Stimulated activated CD8-positive, alpha-beta memory T cell treated with anti-CD3 and anti-CD28 coated beads, Interleukin-2, amount 100 ng/mL, for 1 hour (primary cell): ENCODE results near the gene CHD8.
"Not testable (repeated sequence)": the region's sequence is repeated elsewhere in the genome, so short reads cannot be mapped to it uniquely, and the experiment has no call there.

ENCODE experiments used
- DNase-seq, 2 donors: peaks; one replicate each; pipeline ENCODE4 v3.0.0-alpha.2; 2020; ENCODE audit warnings: low read depth in 2 of 2

CHD8 gene

DNA sequence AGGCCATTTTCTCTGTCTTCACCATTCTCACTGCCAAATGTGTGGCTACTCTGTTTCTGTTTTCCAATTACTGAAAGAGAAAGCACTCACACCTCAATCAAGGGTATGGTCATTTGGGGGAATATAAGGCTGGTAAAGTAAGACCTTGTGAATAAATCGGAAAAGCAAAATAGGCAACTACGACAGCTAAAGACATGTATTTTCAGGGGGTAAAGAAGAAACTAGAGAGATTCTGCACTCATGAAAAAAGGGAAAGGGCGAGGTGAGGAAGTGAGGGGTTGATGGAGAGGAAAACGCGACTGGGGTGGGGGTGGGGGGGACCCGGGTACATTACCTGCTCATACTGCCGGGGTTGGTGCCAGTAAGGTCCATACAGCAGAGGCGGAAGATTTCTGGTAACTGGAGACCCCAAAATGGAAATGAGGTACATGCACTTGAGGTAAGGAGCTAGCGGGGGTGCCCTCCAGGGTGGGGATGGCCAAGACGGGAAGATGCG lies 19.3 kb downstream of the CHD8 start:
- no peak for DNase-seq

DNA sequence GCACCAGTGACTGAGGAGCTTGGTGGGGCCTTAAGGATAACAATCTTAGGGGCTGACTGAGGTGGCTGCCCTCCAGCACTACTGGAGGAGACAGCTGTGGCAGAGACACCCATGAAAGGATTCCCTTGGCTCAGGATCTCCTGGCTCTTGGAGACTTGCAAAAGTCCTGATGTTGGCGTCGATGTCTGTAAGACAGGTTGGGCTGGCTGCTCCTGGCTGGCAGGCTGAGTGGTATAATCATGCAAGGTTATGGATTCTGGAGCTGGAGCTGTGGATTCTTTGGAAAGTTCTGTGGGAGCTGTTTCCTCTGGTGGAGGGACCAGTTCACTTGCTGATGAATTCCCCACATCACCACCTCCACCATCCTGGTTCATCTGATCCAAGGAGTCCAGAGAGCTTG lies 24.8 kb downstream of the CHD8 start:
- no peak for DNase-seq

DNA sequence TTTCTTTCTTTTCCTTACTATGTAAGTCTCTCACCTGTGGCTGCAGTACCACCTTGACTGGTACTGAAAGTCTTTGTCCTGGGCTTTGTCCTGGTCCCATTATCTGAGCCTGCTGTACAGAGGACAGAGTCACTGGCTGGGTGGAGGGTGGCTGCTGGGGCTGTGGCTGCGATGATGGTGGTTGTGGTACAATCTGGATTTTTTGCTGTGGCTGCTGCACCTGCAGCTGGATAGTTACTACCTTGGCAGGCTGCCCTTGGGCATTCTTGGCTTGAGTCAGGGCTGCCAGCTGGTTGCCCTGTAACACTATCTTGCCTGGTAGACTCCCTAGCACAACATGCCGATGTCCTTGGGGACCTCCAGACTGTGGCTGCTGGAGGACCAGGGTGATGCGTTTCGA lies 27.0 kb downstream of the CHD8 start:
- no peak for DNase-seq

DNA sequence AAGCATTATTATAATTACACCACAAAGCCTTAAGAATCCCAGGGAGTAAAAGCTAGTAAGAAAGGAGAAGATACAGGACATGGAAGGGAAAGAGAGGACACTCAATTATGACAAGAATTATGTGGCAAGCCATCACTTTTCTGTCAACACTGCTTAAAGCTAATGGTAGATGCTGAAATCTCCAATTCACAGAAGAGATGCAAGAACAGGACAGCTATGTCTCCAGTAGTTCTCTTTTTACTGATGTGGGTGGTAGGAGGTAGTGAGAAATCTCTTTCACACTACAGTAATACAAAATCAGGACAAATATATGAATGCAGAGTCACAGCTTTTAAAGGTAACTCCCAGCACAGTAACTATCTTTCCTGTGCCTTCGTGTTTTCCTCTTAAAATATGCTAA lies 29.2 kb downstream of the CHD8 start:
- DNase-seq, result no peak

DNA sequence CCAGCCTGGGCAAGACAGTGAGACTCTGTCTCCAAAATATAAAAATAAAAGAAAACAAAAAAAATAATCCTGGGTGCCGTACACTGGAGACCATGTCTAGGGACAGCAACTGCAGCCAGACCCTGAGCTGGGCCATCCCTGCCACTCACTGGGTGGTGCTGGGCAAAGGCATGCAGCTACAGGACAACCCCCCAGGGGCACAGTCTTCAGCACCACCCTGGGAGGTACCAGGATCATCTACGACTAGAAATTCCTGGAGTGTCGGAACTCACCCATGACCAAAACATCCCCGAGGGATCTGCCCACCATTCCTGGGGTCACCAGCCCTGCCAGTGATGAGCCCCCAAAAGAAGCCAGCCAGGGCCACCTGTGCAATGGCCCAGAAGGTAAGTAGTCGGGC lies 36.4 kb downstream of the CHD8 start:
- DNase-seq, result no peak

DNA sequence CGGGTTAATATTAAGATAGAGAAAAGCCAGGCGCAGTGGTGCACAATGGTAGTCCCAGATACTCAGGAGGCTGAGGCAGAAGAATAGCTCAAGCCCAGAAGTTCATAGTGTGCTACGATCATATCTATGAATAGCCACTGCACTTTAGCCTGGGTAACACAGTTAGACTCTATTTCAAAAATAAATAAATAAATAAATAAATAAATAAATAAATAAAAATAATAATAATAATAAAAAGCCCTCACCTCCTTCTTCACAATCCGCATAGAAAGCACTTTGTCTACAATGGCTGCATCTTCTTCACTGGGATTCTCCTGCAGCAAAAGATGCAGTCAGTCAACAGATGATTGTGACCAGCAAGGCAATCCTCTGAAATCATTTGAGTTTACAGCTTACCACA lies 40.6 kb downstream of the CHD8 start:
- DNase-seq, result no peak

DNA sequence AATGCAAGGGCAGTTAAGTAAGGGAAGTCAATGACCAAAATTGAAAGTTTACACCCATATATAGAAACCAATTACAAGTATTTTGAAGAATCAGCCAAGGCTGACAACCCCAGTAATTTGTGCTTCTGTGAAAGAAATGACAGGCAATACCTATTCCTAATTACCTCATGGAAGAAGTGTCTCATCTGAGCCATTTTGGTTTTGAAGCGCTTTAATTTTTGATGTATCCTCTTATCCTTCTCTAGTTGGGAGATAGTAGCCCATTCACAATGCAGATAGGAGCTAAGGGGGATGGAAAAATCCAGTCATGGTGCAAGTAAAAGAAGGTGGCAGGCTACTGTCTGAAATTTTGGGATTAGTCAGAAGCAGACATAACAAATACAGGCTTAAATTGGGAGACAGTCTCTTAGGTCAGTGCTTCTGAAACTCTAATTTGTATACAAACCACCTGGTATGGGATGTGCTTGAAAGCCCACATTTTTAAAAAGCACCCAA lies 41.7 kb downstream of the CHD8 start:
- no peak for DNase-seq

DNA sequence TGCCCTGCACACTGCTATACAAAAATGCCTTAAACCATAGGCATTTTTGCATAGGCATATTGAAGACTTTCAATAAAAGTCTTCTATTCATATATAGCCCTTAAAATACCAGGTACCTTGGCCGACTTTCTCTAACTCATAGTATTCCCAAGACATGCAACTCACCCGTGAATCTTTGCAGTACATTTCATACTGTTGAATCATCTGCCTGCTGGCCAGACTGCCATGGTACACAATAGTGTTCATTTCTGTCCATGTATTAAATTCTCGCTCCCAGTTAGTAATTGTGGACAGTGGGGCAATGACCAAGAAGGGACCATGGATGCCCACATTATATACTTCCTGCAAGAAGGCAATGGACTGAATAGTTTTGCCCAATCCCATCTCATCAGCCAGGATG lies 47.8 kb downstream of the CHD8 start:
- no peak for DNase-seq

DNA sequence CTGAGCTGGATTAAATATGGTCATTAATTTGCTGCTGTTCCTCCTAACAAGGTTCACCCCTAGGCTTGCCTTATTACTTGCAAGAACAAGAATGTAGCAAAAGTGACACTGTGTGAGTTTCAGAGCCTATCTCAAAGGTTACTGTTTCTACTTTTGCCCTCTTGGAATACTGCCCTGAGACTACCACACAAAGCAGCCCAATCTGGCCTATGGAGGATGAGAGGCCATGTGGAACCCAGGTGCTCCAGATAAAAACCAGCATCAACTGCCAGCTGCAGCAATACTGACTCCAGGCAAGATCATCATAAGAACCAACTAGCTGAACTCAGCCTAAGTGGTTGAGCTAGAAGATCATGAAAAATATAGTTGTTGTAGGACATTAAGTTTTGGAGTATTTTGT lies 49.7 kb downstream of the CHD8 start:
- no peak for DNase-seq

DNA sequence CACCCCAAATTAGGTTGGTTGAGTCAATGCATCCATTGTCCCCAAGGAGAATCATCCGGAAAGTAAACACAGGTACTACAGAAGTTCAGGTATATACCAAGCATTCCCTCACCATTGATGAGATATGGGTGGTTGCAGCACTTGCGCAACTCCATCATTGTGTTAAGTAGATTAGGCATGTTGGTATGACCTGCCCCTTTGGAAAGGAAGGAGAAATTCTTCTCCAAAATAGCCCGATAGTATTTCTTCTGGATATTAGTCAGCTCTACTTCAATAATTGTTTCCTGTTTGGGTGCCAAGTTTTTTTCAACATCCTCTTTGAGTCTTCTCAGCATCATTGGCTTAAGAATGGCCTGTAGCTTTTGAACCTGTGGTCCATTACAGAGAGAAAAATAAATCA lies 50.8 kb downstream of the CHD8 start:
- DNase-seq, result no peak

DNA sequence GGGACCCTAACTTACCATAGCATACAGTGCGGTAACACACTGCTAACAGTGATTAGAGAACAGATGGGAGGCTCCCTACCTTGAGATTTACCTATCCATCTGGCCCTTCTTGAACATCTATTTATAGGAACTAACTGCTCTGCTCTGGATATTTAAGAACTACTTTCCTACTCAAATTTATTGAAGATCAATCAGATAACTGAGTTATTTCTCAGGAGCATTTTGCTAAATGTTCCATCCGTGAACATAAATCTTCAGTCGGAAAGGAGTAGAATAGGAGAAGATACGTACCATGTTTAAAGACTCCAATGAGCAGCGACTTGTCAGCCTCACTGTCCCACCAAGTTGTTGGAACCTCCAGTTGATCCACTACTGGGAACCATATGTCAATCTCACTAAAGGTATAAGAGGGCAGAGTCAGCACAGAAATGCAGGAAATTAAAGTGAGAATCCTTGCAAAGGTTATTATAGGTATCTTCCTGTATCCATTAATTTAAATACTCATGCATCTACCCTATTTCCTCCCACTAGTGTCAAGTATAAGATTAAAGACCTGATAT lies 56.5 kb downstream of the CHD8 start:
- DNase-seq, result no peak

DNA sequence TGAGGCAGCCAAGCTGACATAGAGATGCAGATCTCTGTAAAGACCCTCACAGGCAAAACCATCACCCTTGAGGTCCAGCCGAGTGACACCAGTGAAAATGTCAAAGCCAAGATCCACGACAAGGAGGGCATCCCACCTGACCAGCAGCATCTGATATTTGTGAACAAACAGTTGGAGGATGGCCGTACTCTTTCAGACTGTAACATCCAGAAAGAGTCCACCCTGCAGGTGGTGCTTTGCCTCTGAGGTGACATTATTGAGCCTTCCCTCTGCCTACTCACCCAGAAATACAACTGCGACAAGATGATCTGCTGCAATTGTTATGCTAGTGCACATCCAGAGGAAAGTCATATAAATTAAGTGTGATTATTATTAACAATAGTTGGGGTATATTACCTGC lies 57.0 kb downstream of the CHD8 start:
- DNase-seq, result no peak

DNA sequence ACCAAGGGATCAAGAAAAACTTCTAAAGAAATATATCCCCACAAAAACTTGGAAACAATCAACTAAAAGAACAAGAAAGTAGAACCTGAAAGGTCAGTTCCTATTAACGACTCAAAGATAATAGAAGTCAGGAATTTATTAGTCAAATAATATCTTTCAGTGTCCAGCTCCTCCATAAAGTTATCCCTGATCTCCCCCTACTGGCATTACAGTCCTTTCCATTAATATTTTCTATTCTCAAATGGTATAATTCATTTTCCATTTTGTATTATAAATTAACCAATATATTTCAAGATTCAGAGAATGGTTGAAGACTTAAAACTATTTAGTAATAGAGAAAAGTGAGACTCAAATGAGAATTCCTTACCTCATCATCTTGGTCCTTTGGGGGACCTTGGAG lies 60.5 kb downstream of the CHD8 start:
- no peak for DNase-seq

DNA sequence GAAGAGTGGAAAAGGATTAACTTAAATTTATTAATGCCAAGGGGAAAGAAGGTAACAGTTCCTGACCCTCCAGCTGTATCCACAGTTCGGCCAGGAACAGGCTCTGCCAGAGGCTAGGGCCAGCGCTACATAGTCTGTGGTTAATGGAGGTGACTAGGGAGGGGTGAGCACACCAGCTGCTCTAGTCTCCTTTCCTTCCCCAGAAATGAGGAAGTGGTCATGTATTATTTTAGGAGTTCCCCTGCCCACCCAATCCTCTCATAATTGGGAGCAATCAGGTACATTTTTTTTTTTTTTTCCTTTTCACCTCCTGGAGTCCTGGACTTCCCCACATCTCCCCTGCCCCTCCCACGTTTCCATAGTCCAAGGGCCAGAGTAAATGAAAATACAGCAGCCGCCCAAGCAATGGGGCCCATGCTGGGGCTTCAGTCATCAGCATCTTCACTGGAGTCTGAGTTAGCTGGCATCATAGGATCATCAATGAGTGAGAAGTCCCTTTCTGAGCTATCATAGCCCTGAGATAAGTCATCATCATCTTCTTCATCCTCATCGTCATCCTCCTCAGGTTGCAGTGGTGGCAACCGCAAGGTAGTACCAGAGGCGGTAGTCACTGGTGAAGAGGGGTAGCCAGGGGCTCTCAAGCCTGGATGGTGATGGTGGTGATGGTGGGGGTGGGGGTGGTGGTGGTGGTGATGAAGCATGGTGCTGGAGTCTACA lies 70.6 kb downstream of the CHD8 start:
- DNase-seq, result no peak

DNA sequence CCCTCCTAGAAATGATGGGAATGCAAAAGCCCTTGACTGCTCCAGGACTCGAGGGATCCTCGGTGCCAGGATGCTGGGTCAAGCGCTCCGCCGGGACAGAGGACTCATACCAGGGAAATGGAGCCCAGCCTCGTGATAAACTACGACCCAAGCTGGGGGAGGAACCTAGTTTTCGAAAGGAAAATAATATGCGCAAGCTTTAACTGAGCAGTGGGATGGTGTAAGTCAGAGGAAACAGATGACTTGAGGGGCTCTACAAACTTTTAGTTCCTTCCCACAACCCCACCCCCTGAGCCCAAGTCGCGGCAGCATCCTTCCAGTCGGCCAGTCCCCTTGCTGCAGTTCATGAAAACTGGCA lies 71.5 kb downstream of the CHD8 start:
- no peak for DNase-seq

DNA sequence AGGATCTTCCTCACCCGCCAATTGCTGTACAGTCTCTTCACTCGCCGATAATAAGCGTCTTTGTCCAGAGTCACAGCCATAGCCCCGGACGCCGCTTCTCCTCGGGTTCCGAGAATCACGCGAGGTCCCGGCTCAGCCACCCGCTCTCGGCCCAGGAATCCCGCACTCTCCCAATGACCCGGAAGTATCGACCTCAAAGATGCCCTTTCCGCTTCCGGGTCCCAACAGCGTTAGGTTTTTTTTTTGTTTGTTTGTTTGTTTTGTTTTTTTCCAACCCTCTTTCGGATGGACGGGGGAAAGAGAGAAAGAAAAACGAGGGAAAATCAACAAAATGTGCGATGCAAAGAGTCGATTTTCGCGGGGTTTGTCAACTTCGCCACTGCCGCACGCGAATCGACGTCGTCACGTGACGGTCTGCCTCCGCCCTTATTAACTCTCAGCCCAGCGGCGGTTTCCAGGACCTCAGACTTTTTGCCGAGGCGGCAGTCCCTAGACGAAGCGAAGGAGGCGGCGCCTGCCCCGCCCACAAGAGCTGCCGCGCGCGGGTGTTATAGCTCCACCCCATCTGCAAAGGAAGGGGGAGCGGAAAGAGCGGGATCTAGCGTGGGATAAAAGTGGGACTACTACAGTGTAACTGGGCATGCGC lies 72.0 kb downstream of the CHD8 start, which contains the start of gene SUPT16H:
SUPT16H (minus strand) TSS at position 172 of the 646 bp plus-strand sequence; CDS start at position 80, 92 bp downstream.
- peak; percentile 86 to 90 for DNase-seq

DNA sequence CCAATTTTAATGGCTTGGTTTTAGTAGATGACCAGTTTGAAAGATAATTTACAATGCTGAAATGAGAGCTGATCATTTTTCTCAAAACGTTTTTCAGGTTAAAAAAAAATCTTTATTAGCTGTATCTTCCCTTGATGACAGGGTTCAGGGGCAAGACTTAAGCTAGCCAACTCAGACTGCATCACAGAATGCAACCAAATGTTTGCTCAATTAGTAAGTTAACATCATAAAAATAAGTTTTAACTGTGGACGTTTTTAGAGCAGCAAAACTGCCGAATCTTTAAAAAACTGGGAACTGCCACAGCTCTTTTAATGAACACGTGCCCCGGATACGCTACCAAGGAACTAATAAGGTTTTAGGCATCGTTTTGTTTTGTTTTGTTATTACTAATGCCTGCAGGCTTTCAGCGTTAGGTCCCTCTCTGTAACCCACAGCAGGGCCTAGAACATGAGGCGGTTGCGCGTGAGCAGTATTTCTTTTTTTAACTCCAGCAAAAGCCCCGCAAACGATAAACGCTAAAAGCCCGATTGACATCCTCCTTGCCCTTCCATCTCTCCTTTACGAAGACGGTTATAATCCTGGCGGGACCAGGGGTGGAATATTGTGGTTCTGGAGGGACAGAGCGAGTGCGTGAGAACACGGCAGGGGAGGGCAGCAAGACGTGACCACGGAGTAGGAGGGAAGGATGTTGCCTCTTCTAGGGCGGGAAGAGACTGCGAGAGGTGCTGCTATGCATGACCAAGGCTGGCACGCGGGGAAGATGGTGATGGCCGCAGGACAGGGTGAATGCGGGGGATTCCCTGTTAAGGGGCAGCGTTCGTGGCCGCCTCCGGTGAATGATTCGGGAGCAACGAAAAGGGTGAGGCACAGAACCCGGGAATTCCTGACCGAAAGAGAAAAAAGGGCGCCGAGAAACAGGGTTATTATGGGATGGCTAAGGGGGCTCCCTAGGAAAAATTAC lies 72.8 kb downstream of the CHD8 start:
- DNase-seq, result peak; percentile 6 to 19

DNA sequence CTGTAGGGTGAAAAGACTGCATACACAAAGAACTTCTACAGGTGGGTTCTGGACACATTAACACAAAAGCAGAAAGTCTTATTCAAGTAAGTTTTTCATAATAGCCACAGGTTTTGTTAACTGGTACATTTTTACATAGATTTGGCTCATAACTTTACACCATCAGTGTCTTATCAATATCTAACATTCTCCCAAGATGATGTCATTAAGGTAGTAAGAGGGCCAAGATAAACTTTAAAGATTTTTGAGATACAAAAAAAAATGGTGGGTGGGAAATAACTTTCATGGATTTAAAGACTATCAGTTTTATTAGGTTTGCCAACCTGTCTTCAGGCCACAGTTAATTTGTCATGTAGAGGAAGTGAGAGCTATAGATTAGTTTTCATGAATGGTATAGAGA lies 73.8 kb downstream of the CHD8 start:
- DNase-seq, result no peak

DNA sequence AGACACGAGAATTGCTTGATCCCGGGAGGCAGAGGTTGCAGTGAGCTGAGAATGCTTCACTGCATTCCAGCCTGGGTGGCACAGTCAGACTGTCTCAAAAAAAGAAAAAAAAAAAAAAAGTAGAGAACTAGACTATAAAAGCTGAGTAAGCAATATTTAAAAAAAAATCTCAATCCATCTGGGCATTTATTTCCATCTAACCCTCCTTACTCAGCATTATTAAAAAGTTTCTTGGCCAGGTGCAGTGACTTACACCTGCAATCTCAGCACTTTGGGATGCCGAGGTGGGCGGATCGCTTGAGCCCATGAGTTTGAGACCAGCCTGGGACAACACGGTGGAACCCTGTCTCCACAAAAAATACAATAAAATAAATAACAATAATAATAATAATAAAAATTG lies 76.6 kb downstream of the CHD8 start:
- no peak for DNase-seq

DNA sequence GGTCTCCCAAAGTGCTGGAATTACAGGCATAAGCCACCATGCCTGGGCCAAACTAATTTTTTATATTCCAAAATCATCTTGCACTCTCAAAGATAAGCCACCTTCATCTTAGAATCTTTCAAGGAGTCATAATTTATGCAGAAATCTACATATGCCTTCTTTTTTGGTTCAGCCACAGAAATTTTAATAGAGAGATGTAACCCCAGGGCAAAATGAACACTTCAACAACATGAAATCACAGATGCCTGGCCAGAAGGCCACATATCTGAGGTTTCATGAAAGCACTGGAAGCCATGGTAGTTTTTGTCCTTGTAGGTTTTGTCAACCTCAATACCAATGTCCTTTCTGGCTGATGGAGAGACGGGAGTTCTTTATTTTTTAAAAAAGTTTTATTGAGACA lies 81.9 kb downstream of the CHD8 start:
- no peak for DNase-seq

DNA sequence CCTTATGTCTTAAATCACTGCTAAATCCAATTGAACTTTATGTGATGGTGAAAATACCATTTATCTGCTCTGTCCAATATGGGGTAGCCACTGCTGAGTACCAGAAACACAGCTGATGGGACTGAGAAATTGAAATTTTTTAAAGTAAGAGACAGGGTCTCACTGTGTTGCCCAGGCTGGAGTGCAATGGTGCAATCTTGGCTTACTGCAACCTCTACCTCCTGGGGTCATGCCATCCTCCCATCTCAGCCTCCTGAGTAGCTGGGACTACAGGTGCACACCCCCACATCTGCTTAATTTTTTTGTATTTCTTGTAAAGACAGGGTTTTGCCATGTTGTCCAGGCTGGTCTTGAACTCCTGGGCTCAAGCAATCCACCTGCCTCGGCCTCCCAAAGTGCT lies 83.1 kb downstream of the CHD8 start:
- DNase-seq, result not testable (repeated sequence)
